DMS 273 (cell line): ENCODE results near the gene ERC2.
"Not testable (repeated sequence)": the region's sequence is repeated elsewhere in the genome, so short reads cannot be mapped to it uniquely, and the experiment has no call there.

Experiments used
- DNase-seq: peaks from one replicate; lab custom pipeline; 2025; ENCODE audit not compliant: unreplicated experiment; lab: John Stamatoyannopoulos, UW

ERC2 gene

DNA sequence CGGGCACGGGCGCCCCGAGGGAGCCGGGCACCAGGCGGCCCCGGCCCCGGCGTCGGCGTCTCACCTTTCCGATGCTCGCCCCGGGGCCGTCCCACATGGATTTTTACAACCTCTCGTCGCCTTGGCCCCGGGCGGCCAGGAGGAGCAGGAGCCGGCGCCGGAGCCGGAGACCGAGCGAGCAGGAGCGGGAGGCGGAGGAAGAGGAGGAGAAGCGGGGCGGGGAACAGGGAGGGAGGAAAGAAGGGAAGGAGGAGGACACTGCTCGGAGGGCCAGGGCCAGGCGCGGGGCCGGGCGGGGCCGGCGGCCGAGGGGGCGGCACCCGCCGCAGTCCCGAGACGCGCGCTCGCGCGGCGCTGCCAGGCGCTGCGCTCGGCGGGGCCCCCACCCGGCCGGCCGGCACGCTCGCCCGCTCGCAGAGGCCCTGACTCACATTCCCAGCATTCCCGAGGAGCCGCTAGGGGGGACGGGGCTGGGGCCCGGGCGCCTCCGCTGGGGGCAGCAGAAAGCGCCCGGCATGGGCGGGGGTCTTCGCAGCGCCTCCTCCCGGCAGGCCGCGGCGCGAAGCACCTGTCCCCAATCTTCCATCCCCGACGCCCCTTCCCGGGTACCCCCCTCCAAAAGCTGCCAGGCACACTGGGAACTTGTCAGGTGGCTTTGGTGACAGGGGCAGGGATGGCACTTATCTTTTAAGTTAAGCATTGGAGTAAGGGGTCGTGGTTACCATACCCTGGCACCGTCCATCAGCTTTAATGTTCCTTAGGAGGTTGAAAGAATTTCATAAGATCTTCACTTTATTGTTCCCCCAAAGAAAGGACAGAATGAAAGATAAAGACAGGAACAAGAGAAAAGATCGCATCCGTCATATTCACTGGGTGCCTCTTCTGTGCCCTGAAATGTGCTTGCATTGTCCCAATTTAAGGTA lies at the start of gene ERC2:
Gene ERC2, minus strand, starts transcription at position 284 of the 923 bp plus-strand sequence.
- peak; percentile 85 for DNase-seq

DNA sequence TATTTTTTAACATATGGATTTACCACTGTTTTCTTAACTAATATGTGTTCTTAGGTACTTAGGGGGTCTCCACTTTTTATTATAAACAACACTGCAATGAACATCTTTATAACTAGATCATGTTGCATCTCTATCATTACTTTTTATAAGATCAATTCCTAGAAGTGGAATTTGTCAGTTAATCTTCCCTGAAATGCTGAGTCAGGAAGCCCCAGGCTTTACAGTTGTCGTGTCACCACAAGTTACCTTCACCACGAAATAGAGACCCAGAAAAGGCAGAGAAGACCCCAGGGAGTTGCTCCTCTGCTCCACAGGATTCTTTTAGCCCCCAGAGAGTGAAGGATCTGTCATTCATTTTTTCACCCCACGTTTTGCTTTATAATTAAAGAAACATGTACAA lies 34.5 kb upstream of the ERC2 start:
- DNase-seq = no peak

DNA sequence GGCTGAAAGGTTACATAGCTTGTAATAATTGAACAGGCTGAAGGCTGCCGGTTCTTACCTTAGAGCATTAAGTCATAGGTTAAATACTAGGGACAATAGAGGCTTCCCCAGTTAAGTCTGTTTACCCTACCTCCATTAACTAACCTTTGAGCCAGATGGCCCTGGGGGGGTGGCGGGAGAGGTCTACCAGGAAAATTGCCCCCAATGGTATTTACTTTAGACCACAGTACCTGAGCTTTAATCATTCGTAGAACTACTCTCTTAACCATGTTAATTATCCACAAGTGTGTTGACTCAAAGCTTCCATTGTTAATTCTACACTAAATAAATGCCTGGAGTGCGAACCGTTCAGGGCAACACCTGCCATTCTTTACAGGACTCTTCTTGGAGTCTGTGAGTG lies 28.1 kb upstream of the ERC2 start:
- DNase-seq = not testable (repeated sequence)

DNA sequence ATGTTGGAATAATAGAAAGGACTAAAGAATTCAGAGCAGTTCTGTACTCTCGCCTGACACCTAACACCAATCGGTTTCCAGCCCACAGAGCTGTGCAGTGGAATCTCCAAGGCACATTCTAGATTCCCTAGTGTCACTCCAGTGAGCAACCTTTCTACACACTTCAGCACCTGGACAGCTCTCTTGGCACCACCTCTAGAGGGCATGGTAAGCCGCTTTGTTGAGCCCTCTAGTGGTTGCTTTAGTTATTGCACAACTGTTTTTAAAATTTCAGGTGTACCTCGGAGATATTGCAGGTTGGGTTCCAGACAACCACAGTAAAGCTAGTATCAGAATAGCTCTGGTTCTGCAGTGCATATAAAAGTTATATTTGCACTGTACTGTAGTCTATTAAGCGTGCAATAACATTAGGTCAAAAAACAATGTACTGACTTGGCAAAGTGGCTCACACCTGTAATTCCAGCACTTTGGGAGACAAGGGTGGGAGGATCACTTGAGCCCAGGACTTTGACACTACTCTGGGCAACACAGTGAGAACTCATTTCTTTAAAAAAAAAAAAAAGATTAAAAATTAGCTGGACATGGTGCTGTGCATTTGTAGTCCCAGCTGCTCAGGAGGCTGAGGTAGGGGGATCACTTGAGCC lies 26.5 kb upstream of the ERC2 start:
- DNase-seq = peak; percentile 89

DNA sequence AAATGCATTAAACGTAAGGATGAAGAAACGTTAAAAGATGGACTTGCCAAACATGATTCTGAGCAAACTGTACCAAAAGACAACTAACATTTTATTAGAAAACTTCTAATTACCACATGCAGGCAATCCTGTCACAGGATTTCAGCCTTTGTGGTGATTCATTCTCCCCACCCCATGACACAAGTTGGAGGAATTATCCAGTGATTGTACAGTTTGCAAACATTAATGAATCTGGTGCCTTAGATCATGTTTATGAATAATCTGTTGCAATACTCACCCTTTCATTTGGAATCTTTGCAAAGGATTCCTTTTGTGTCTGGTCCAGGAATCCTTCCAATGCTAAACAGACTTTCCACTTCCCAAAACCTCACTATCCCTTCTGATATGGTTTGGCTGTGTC lies 23.3 kb upstream of the ERC2 start:
- no peak for DNase-seq

DNA sequence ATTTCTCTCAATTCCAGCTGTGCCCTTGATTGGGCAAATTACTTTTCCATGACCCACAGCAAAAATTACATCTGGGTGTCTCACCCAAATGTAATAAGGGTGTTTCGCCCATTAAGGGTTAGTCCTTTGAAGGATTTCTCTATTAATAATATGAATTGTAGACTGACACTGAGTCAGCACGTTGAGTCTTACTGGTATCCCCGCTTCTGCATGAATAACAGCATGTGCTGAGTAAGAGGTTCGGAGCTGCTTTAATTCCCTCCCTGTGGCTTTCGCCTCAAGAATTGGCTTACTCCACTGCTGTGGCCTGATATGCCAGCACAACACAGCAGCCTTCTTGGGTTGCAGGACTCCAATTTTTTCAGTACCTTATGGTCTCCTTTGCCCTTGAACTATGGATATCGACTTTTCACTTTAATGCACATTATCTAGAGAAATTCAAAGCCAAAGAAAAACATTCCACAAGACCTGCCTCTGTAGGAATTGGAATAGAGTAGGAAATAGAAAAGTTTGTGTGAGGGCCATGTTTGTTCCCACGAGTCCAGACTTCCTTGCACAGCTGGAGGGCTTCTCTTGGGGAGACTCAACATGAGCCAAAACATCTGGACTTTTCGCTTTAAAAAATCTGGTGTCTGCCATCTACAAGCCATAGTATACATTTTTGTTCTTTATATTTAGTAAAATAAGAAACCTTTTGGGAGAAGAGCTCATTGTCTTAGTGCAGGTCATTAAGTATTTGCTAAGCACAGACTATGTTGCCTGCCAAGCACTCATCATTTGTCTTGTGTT lies 20.7 kb upstream of the ERC2 start:
- DNase-seq = no peak

DNA sequence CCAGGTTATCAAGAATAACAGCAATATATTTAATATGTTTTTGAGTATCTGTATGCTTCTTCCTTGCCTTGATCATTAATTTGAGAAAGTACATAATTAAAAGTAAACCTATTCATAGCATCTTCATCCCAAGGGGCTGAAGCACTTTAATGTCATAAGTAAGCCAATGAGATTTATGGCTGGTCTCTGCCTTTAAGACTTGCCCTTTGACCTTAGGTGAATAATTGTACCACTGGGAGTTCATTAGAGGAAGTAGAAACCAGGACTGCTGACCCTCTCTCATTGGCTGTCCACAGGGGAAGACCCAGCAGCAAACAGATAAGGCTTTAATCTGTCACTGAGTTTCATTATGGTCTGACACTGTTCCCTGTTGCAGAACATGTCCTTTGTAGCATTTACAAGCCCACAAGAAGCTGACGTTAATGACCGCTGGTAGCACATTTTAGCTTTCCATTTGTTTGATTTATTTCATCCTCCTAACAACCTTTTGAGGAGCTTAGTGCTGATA lies 16.3 kb upstream of the ERC2 start:
- DNase-seq = no peak

DNA sequence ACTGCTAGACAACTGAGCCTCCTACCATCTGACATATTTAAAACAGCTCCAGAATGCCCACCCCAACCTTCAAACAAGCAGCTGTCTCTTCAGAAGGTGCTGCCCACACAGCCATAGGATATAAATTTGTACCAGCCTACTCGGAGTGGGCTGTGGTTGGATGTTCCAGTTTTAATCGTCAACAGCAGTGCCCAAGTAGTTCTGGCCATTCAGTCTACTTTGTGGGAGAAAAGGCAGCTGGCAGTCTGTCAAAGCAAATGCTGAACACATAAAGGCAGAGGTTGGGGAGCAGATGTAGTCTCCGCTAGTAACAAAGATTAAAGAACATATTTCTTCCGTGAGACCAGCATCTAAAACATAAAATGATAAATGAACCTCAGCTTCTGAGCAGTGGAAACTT lies 15.9 kb upstream of the ERC2 start:
- DNase-seq = peak; percentile 47

DNA sequence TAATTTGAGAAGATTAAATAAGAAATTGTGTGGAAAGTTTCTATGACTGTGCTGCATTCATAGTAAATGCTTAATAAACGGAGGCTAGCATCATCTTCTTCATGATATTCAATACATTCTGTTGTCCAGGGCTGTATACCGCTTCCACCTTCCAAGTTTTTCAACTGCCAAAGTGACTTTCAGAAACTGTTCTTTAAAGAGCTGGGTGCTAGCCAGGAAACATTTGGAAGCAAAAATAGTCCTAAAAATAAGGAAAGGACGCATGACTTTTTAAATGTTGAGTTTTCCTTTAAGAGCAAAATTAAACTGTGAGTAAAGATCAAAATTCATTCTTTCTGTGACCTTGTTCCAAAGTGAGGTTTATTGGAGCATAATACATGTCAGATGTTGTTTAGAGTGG lies 9.4 kb upstream of the ERC2 start:
- no peak for DNase-seq

DNA sequence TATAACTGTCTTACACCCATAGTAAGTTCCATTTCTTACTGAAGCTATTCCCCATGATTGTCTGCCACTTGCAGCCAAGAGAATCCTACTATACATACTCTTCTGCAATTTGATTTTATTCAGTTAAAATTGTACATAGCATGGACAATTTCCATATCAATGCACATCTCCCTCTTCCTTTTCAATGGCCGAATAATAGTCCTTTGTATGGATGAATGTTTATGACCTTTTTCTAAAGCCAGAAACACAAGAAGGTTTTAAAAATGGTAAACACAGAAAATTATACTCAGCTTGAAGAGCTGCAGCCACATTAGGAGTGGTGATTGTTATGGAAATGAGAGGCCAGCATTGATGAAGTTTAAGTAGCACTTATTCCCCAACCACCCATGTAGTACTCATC lies 8.5 kb upstream of the ERC2 start:
- no peak for DNase-seq

DNA sequence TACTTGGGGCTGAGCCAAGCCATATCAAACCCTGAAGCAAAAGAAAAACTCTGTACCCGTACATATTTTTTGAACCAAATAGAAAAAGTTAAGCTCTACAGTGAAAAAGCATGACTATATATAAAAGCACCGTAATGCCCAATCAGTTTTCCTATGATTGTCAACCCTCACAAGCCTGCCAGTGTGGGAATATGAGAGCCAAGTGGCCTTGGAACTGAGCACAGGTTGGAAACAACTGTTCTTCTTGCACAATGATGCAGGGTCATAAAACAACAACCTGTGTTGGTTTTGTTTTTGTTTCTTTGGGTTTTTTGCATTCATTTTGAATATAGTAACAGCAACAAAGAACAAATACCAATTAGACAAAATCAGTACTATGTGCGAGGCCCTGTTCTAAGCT lies 3.5 kb upstream of the ERC2 start:
- DNase-seq = no peak

DNA sequence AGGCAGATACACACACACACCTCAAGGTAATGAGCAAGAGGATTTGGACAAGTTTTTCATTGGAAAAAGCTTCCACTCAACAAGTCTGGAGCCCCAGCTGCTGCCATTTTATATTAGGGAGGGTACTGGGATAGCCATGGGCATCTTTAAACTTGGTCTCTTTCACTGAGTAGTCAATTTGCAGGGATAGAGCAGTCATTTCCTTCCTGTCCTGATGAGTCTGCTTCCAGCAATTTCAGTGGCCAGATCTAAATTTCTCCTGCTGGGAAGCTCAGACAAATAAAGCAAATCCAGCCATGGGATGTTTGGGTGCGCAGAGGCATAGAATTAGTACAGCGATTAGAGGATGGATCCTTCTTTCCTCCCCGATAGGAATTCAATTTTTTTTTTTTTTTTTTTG lies 874 bp upstream of the ERC2 start:
- no peak for DNase-seq

DNA sequence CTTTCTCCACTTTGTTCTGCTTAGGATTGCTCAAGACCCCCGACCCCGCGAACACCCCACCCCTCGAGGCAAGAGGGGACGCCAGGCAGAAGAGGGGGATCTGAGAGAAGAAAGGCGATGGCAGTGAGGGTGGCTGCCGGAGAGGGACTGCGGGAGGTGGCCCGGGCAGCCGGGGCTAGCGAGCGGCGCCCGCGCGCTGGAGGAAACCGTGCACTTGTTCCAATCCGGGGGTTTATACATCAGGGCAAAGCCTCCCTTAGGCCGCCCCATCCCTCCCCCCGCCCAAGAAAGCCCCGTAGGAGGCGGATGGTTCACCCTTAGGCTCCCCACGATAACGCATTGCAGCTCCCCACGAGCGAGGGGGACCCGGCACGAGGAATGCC lies 475 bp downstream of the ERC2 start:
- DNase-seq = peak; percentile 61

DNA sequence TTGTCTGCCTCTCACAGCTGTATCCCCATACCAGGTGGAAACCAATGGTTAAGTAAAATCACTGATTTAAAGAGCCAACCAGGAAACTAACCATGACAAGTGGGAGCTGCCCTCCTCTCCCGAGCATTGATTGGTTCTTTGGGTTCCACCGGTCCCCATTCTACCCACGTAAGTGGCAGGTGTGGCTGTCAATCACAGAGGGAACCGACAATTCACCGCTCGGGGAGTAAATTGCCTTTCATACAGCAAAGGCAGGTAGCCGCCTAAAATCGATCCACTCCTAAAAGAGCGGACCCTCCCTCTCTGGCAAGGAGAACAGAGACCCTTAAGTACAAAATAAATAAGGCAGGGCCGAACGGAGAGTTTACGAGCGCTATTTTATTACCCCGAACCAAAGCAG lies 1.2 kb downstream of the ERC2 start:
- DNase-seq = peak; percentile 95

DNA sequence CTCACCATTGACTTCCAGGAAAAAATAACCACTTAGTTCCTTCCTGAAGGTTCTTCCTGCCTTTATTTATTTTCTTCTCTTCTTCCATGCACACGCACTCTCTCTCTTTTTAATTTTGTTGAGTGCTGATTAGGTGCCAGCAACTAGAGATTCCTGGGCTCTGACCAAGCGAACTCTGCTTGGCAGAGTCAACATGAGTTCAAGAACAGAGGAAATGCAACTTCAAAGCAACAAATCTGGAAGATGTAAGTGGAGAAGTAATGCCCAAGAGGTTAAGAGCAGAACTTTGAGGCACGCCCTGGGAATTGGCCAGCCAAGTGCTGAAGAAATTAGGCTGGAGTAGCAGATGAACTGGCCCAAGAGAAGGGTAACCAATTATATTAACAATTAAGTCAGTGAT lies 8.5 kb downstream of the ERC2 start:
- no peak for DNase-seq

DNA sequence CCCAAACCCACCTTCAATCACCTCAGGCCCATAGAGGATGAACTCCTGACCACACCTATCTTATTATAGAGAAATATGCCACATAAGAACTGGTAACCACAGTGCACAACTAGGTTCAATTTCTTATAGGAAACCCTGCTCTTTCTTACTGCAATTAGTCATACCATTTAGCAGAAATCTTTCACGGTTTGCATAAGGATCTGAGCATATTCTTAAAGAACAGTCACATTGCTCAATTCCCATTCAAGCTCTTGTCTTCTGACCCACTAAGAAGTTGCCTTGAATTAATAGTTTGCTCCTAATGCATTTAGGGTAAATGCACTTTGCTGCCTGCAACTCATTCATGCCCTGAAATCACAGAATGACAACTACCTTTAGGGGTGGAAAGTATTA lies 9.2 kb downstream of the ERC2 start:
- DNase-seq = no peak

DNA sequence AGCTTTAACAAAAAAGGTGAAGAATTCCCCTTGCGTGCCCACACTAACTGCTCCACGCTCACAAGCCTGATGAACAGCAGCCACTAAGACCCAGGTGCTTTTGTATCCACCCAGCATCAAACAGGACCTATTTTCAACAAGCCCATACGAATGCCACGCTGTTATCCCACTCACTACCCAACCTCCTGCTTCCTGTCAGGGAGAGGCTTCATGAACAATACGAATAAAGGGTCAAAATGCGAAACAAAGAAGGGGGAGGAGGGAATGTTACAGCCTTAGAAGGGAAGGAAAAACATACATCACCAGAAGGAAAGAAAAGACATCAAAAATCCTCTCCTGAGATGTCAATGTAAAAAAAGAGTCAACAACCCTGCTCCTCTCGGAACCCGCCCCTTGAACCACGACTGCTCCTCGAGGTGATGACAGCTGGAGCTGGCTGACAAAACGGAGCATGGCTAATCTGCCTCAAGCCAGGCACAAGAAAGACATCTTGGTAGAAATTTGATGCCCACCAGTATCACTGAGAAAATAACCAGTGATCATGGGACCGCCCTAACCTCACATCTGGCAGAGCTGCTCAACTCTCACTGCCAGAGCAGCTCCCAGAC lies 9.7 kb downstream of the ERC2 start:
- no peak for DNase-seq

DNA sequence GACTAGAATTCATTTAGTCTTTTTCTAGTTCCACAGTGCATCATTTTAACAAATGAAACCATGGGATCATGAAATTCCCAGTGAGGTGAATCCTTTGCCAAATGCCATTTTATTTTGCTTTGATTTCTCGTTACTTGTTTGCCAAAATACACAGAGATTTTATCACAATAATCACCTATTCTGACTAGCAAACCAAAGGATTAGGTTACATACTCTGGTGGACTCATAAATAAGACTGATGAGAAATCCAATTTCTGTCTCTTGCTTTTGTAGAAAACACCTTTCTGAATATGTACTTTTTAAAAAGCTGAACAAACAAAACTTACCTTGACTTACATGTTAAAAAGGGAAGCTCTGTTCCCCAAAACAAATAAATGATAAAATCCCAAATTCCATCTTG lies 12.2 kb downstream of the ERC2 start:
- no peak for DNase-seq

DNA sequence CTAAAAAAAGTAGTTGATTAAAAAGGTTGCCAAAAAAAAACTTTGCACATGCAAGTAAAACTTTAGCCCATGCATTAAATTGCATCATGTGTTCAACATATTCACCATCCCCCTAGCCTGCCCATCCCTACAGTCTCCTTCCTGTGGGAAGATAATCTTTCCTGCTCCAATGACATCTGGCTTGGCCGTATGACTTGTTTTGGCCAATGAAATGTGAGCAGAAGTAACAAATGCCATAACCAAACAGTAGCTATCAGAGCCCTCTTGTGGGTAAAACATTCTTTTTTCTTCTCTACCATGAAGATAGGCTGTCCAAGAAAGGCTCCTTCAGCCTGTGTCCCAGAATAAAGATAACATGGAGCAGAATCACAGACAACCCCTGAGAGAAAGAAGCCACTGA lies 15.3 kb downstream of the ERC2 start:
- peak; percentile 27 for DNase-seq

DNA sequence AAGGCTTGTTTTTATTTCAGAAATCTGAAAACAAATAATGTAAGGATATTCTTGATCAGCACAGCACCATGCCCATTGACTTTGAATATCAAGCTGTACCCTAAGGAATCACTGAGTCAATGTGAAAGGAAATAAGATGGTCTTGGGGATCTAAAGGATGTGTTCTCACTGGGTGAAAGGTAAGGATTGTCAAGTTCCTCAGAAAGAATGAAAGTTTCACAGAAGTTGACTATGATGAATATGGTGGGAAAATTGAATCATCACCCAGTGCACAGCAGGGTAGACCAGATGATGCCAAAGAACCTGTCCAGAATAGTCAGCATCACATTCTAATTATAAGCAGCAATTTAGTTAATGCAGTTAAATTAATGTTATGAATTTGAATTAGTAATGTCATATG lies 16.2 kb downstream of the ERC2 start:
- DNase-seq = no peak

DNA sequence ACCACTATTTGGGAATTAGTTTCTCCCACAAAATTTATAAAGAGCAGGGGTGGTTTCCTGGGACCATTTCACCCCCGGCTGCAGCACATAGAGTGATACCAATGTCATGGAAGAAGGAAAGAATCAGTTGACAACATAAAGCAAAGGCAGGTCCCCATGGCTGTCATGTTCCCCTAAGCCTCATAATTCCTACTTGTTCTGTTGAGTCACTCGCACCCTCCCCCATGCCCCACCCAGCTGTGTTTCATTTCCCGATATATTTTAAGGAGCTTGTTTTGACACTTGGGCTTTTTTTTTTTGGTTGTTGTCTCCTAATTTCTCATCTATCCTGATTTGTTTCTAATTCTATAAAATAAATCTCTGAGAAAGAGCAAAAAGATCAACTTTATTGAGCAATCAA lies 24.9 kb downstream of the ERC2 start:
- DNase-seq = no peak
